GM23248 (cell line): ENCODE measurements around the gene RPGRIP1. TPM values are rescaled to one million over a fixed set of nuclear protein-coding genes. Genes with fewer than 3 reads are reported as not detected.
A peak's percentile ranks its signal among the peaks of the same experiment; 100 is the strongest.

Experiments
- DNase-seq: peaks from one replicate; pipeline ENCODE4 v3.0.0-alpha.2; 2015
- H2AFZ ChIP-seq: fragments of 200-600 bp; sonication (generic); 2 replicates; pipeline ENCODE4 v1.6.1; 2016; ENCODE audit warnings: antibody characterized with exemption
- H3F3A ChIP-seq: fragments of 200-600 bp; sonication (generic); 2 replicates; pipeline ENCODE4 v1.6.1; 2016; ENCODE audit warnings: mild to moderate bottlenecking, antibody characterized with exemption, mixed run types; ENCODE audit not compliant: insufficient read depth
- H3K27ac ChIP-seq: fragments of 200-600 bp; sonication (generic); 2 replicates; pipeline ENCODE4 v1.5.1; 2016; ENCODE audit warnings: mild to moderate bottlenecking
- H3K27me3 ChIP-seq: fragments of 200-600 bp; sonication (generic); replicated peaks from 2 replicates; pipeline ENCODE4 v1.6.1; 2016; ENCODE audit warnings: mild to moderate bottlenecking; ENCODE audit not compliant: insufficient read depth
- H3K36me3 ChIP-seq: fragments of 200-600 bp; sonication (generic); 2 replicates; pipeline ENCODE4 v1.6.1; 2016; ENCODE audit warnings: low read depth, mild to moderate bottlenecking
- H3K4me1 ChIP-seq: fragments of 200-600 bp; sonication (generic); 2 replicates; pipeline ENCODE4 v1.6.1; 2016; ENCODE audit warnings: mild to moderate bottlenecking; ENCODE audit not compliant: insufficient read depth
- H3K4me2 ChIP-seq: fragments of 200-600 bp; sonication (generic); one replicate; pipeline ENCODE4 v1.6.1; 2016; ENCODE audit warnings: mild to moderate bottlenecking; ENCODE audit not compliant: unreplicated experiment
- H3K4me3 ChIP-seq: fragments of 200-600 bp; sonication (generic); 2 replicates; pipeline ENCODE4 v1.5.1; 2016; ENCODE audit warnings: mild to moderate bottlenecking
- H3K79me2 ChIP-seq: fragments of 200-600 bp; sonication (generic); 2 replicates; pipeline ENCODE4 v1.6.1; 2016; ENCODE audit warnings: mild to moderate bottlenecking; ENCODE audit not compliant: insufficient read depth
- H3K9ac ChIP-seq: fragments of 200-600 bp; sonication (generic); 2 replicates; pipeline ENCODE4 v1.6.1; 2016; ENCODE audit warnings: mild to moderate bottlenecking
- H3K9me2 ChIP-seq: fragments of 200-600 bp; sonication (generic); 2 replicates; pipeline ENCODE4 v1.6.1; 2016; ENCODE audit warnings: mixed run types, mild to moderate bottlenecking, moderate library complexity; ENCODE audit not compliant: insufficient read depth
- H3K9me3 ChIP-seq: fragments of 200-600 bp; sonication (generic); one replicate; pipeline ENCODE4 v1.6.1; 2017; ENCODE audit warnings: low read depth
- H4K20me1 ChIP-seq: fragments of 200-600 bp; sonication (generic); 2 replicates; pipeline ENCODE4 v1.6.0; 2016; ENCODE audit not compliant: insufficient read depth
- EZH2 ChIP-seq: fragments of 200-600 bp; sonication (generic); IDR thresholded peaks from 2 replicates; pipeline ENCODE4 v1.6.1; 2018; ENCODE audit warnings: antibody characterized with exemption, mild to moderate bottlenecking; ENCODE audit not compliant: insufficient read depth, poor library complexity, severe bottlenecking
- EZH2phosphoT487 ChIP-seq: fragments of 200-600 bp; sonication (generic); IDR thresholded peaks from 2 replicates; pipeline ENCODE4 v1.6.1; 2018; ENCODE audit warnings: antibody characterized with exemption, moderate library complexity, mild to moderate bottlenecking, low read depth; ENCODE audit not compliant: insufficient read depth
- WGBS, 2 experiments: methylation state at CpG; one replicate each; pipeline ENCODE4 v1.1.6; 2015 to 2017; ENCODE audit warnings: low lambda C conversion rate in 2 of 2, low coverage in 1 of 2; ENCODE audit errors: missing lambda C conversion rate in 2 of 2; 5-methylcytosine and 5-hydroxymethylcytosine counted together
- in situ Hi-C: fragments of 300-500 bp; cut with MboI; formaldehyde crosslinking; loops from 2 replicates; pipeline ENCODE4 v1.15.0; 2020
- polyA plus RNA-seq: library from polyadenylated mRNA; unstranded; fragments of >200 nt; fragmentation: Nextera tagmentation; extraction: Ambion mirVana; gene quantifications from 2 replicates; pipeline ENCODE4 v1.2.1, GENCODE V29; 2016
- total RNA-seq: library from RNA; depleted of rRNA; stranded (reverse); fragments of >200 nt; shearing (Covaris generic); gene quantifications from 2 replicates; pipeline ENCODE4 v1.2.3, GENCODE V29; 2014

Gene RPGRIP1
- total and polyA plus RNA-seq, 2 experiments from 2014 or later, result not detected

DNA sequence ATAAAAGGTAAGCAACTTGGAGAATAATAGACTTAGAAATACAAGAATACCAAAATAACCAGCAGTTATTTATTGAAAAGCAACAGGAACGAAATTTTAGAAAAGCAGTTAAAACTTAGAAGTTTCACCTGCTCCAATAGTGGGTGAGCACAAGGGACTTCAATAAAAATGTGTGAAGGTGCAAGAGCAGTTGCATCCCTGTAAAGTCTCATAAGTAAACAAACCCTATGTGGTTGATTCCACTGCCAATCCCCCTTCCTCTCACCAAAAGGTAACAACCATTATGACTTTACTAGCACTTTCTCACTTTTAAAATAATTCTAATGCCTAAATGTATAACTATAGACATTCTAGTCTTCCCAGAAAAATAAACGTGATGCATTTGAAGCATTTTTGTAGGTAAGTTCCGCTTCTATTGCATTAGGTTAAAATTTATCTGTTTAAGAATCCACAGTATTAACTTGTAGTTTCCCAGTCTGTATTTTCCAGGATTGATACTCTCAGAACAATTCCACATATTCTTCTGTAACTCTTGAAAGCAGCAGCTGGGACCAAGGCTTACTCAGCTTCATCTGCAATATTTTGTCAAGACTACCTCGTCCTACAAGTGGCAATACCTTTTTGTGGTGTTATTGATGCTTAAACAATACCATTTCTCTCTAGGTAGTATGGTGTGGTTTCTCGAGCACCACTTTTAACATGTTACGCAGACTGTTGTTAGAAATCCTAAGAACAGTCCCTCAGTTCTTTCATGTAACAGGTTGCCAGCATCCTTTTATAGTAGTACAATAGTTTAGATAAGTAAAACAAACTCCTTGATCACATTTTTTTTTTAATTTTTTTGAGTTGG lies 42.7 kb upstream of the RPGRIP1 start:
- DNase-seq, result no peak
- TF ChIP-seq EZH2phosphoT487 (no peak), EZH2 (no peak)
- H3K9me3 ChIP-seq, result no peaks in the 10 kb centered on the region
- H3K79me2 ChIP-seq, result peaks cover 100% of the 10 kb centered on the region
- H3K4me1 ChIP-seq, result peaks cover 26% of the 10 kb centered on the region
- H3K27ac ChIP-seq, result no peak overlapping the region
- WGBS, 2 experiments, result 79 to 82% methylated on average over 6 of the region's 6 CpGs
- H3K36me3 ChIP-seq, result peaks cover 64% of the 10 kb centered on the region
- H3K9ac ChIP-seq, result no peak overlapping the region
- H3K4me3 ChIP-seq, result no peak overlapping the region
- in situ Hi-C loops, result no loop called here
- no peaks in the 10 kb centered on the region for H3K27me3 ChIP-seq
- peaks cover 88% of the 10 kb centered on the region for H3F3A ChIP-seq
- H4K20me1 ChIP-seq, result peaks cover 45% of the 10 kb centered on the region
- H2AFZ ChIP-seq, result no peak overlapping the region
- no peaks in the 10 kb centered on the region for H3K9me2 ChIP-seq
- H3K4me2 ChIP-seq, result no peak overlapping the region

DNA sequence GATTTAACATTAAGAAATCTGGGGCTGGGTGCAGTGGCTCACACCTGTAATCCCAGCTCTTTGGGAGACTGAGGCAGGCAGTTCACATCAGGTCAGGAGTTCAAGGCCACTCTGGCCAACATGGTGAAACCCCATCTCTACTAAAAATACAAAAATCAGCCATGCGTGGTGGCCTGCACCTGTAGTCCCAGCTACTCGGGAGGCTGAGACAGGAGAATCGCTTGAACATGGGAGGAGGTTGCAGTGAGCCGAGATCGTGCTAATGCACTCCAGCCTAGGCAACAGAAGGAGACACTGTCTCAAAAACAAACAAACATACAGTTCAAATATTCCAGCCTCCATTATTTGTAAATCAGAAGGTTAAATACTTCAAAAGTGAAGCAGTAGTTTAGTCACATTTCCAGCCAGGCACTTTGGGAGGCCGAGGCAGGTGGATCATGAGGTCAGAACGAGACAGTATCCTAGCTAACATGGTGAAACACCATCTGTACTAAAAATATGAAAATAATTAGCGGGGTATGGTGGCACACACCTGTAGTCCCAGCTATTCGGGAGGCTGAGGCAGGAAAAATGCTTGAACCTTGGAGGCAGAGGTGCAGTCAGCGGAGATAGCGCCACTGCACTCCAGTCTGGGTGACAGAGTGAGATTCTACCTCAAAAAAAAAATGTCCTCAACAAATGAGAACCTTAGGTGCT lies 40.9 kb upstream of the RPGRIP1 start:
- 92 to 93% methylated on average over 11 of the region's 11 CpGs for WGBS, 2 experiments
- no peak overlapping the region for H3K4me3 ChIP-seq
- DNase-seq, result no peak
- no peaks in the 10 kb centered on the region for H3K9me2 ChIP-seq
- H3K36me3 ChIP-seq, result peaks cover 66% of the 10 kb centered on the region
- H3F3A ChIP-seq, result peaks cover 85% of the 10 kb centered on the region
- H3K4me2 ChIP-seq, result no peak overlapping the region
- H3K9ac ChIP-seq, result no peak overlapping the region
- peaks cover 28% of the 10 kb centered on the region for H3K4me1 ChIP-seq
- no peaks in the 10 kb centered on the region for H3K9me3 ChIP-seq
- in situ Hi-C loops, result no loop called here
- TF ChIP-seq EZH2 (no peak), EZH2phosphoT487 (no peak)
- peaks cover 36% of the 10 kb centered on the region for H4K20me1 ChIP-seq
- H2AFZ ChIP-seq, result no peak overlapping the region
- no peaks in the 10 kb centered on the region for H3K27me3 ChIP-seq
- peaks cover 100% of the 10 kb centered on the region for H3K79me2 ChIP-seq
- H3K27ac ChIP-seq, result no peak overlapping the region

DNA sequence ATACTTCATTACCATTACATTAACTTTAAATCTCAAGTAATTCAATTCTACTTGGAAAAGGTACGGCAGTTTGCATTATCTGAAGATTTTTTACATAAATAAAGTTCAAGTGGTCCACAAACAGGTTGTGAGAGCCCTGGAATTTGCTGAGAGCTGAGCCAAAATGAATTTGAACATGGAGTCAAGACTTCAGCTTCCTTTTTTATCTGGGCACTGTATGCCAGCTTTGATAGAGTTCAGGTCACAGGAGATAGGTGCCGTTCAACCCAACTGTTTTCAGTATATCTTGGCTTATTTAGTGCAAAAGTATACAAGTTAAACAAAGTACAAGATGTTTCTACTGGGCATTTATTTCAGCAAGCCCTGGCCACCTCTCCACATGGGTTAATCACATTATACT lies 39.5 kb upstream of the RPGRIP1 start:
- peaks cover 35% of the 10 kb centered on the region for H4K20me1 ChIP-seq

DNA sequence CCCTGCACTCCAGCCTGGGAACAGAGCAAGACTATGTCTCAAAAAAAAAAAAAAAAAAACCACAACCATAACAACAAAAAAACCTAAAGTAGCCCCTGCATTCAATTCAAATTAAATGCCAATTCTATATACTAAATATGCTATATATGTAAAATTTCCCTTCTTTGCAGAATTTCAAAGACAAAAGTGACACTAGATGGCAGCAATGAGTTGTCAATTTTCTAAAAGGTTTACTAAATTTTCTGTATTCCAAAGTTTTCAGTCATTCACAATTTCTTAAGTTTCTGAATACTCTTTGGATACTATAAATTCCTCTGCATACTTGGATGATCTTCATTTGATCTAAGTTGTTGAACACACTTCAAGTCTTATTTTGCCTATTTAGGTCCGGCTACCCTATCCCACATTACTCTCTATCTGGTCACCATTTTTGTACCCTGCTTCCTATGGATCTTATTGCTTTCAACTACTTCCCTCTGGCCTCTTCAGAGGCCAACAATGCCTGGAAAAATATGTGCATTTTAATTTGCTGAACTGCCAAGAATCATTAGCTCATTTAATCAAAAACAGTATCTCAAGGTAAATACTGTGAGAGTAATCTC lies 38.6 kb upstream of the RPGRIP1 start:
- Histone ChIP-seq H3K9ac (peak overlapping the region; percentile 20), H3K27ac (peak overlapping the region; percentile 31), H3K4me1 (peaks cover 10% of the 10 kb centered on the region), H3K4me2 (no peak overlapping the region), H3K9me3 (no peaks in the 10 kb centered on the region), H2AFZ (no peak overlapping the region), H4K20me1 (peaks cover 28% of the 10 kb centered on the region), H3K9me2 (no peaks in the 10 kb centered on the region), H3F3A (peaks cover 73% of the 10 kb centered on the region), H3K36me3 (peaks cover 72% of the 10 kb centered on the region), H3K79me2 (peaks cover 100% of the 10 kb centered on the region), H3K4me3 (no peak overlapping the region), H3K27me3 (no peaks in the 10 kb centered on the region)
- in situ Hi-C loops, result no loop called here
- peak; percentile 56 for DNase-seq
- 86 to 100% methylated on average over 1 of the region's 1 CpG for WGBS, 2 experiments
- TF ChIP-seq EZH2phosphoT487, result no peak
- no peak for TF ChIP-seq EZH2

More for the DNA sequence above, 39.5 kb upstream of the RPGRIP1 start:
- no peaks in the 10 kb centered on the region for H3K9me2 ChIP-seq
- peaks cover 15% of the 10 kb centered on the region for H3K4me1 ChIP-seq
- 93 to 97% methylated on average over 2 of the region's 2 CpGs for WGBS, 2 experiments
- in situ Hi-C loops, result no loop called here
- DNase-seq, result no peak
- TF ChIP-seq EZH2phosphoT487, result no peak
- TF ChIP-seq EZH2, result no peak
- no peak overlapping the region for H3K9ac ChIP-seq
- H3K27ac ChIP-seq, result no peak overlapping the region
- no peaks in the 10 kb centered on the region for H3K27me3 ChIP-seq
- H3K4me3 ChIP-seq, result no peak overlapping the region
- H3K4me2 ChIP-seq, result no peak overlapping the region
- H2AFZ ChIP-seq, result no peak overlapping the region
- H3K36me3 ChIP-seq, result peaks cover 70% of the 10 kb centered on the region
- no peaks in the 10 kb centered on the region for H3K9me3 ChIP-seq
- H3K79me2 ChIP-seq, result peaks cover 100% of the 10 kb centered on the region
- H3F3A ChIP-seq, result peaks cover 79% of the 10 kb centered on the region
